CD4-positive, alpha-beta memory T cell (primary cell): ENCODE results near the gene MITF. TPM values are rescaled to one million over a fixed set of nuclear protein-coding genes. Genes with fewer than 3 reads are reported as not detected.
"Not testable (repeated sequence)": the region's sequence is repeated elsewhere in the genome, so short reads cannot be mapped to it uniquely, and the experiment has no call there.

Experiments
- CTCF ChIA-PET: fragments of 350-600 bp; sonication (Branson Sonifier 250); formaldehyde crosslinking; loops from one replicate; lab custom pipeline; 2021; ENCODE audit warnings: inconsistent platforms; ENCODE audit not compliant: partially characterized antibody; lab: Charles Lee
- POLR2A ChIA-PET: fragments of 350-600 bp; sonication (Branson Sonifier 250); formaldehyde crosslinking; loops from one replicate; lab custom pipeline; 2021; ENCODE audit not compliant: partially characterized antibody; lab: Charles Lee
- DNase-seq, 5 donors: peaks; one replicate each; pipeline versions ENCODE4 v3.0.0 to v3.0.0-alpha.2; 2020 to 2022; ENCODE audit warnings: mixed read lengths in 1 of 5
- H3K27ac ChIP-seq: one replicate; pipeline ENCODE4 v1.7.0; 2013; ENCODE audit warnings: low read depth, low read length
- H3K27me3 ChIP-seq: 2 replicates; pipeline ENCODE4 v1.7.0; 2013; ENCODE audit warnings: mild to moderate bottlenecking, low read length, moderate library complexity; ENCODE audit not compliant: insufficient read depth
- H3K36me3 ChIP-seq: 2 replicates; pipeline ENCODE4 v1.7.0; 2013; ENCODE audit warnings: mild to moderate bottlenecking, low read length, moderate library complexity; ENCODE audit not compliant: insufficient read depth
- H3K4me1 ChIP-seq: 2 replicates; pipeline ENCODE4 v1.7.0; 2013; ENCODE audit warnings: mild to moderate bottlenecking, low read length, moderate library complexity; ENCODE audit not compliant: insufficient read depth
- H3K4me3 ChIP-seq, 2 donors: one replicate each; pipeline ENCODE4 v1.7.0; 2013; ENCODE audit warnings: low read length in 2 of 2, mild to moderate bottlenecking in 1 of 2
- H3K9me3 ChIP-seq, 2 donors: one replicate each; pipeline ENCODE4 v1.7.0; 2013; ENCODE audit warnings: low read length in 2 of 2, control low read depth in 1 of 2; ENCODE audit not compliant: control insufficient read depth in 1 of 2
- H3K27ac Mint-ChIP-seq, 7 donors: one replicate each; pipeline ENCODE4 v1.8.0; 2020 to 2021; ENCODE audit warnings: mixed read lengths in 7 of 7, mild to moderate bottlenecking in 6 of 7, inconsistent platforms in 3 of 7, moderate library complexity in 3 of 7
- H3K27me3 Mint-ChIP-seq, 2 donors: one replicate each; pipeline ENCODE4 v1.8.0; 2020 to 2021; ENCODE audit warnings: mixed read lengths in 2 of 2
- H3K36me3 Mint-ChIP-seq, 2 donors: one replicate each; pipeline ENCODE4 v1.8.0; 2020 to 2021; ENCODE audit warnings: mixed read lengths in 2 of 2, inconsistent platforms in 1 of 2, mild to moderate bottlenecking in 1 of 2
- H3K4me1 Mint-ChIP-seq, 4 donors: one replicate each; pipeline ENCODE4 v1.8.0; 2020 to 2021; ENCODE audit warnings: mixed read lengths in 4 of 4, mild to moderate bottlenecking in 1 of 4
- H3K4me3 Mint-ChIP-seq, 8 donors: one replicate each; pipeline ENCODE4 v1.8.0; 2020 to 2021; ENCODE audit warnings: mixed read lengths in 8 of 8, mild to moderate bottlenecking in 7 of 8, moderate library complexity in 6 of 8, inconsistent platforms in 3 of 8
- H3K9me3 Mint-ChIP-seq, 8 donors: one replicate each; pipeline ENCODE4 v1.8.0; 2020 to 2021; ENCODE audit warnings: mixed read lengths in 8 of 8, mild to moderate bottlenecking in 5 of 8, inconsistent platforms in 3 of 8, moderate library complexity in 1 of 8
- intact Hi-C: fragments of 100-400 bp; cut with micrococcal nuclease; formaldehyde crosslinking; loops from one replicate; pipeline ENCODE4 v1.15.1; 2023
- polyA plus RNA-seq, 2 donors: library from polyadenylated mRNA; unstranded; fragments of 300-500 nt; fragmentation: Illumina TruSeq; gene quantifications; one replicate each; pipeline ENCODE4 v1.2.3, GENCODE V29; 2021
- total RNA-seq, 2 experiments: library from RNA; stranded (reverse); gene quantifications; one replicate each; pipeline ENCODE4 v1.2.3, GENCODE V29; 2021

Gene MITF
- total and polyA plus RNA-seq, 4 experiments from 2014 or later: 0.80 to 1.5 TPM; not detected in 2

DNA sequence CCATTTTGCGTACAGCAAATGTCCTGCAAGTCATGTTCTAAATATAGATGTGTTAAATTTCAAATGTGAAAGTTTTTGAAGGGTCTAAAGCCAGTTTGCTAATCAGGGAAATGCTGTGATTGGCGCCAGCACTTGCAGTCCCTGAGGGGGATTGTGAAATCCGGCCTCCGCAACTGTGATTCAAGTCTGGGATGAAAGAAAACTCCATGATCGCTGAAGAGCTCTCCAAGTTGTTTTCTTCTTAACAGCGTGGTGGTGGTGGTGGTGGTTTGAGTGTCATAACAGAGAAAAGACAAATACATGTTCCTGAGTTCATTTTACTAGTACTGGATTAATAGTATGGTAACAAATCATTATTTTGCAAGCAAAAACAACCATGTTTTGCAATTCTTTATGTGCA is 51.8 kb downstream of the MITF start:
- H3K36me3 ChIP-seq: no peaks in the 10 kb centered on the region
- no peak for DNase-seq
- H3K4me1 Mint-ChIP-seq: no peaks in the 10 kb centered on the region
- intact Hi-C loops: no loop called here
- POLR2A ChIA-PET: no interaction called here
- H3K4me3 ChIP-seq: no peak overlapping the region
- no peaks in the 10 kb centered on the region for H3K4me1 ChIP-seq
- no peaks in the 10 kb centered on the region for H3K27me3 ChIP-seq
- no peaks in the 10 kb centered on the region for H3K36me3 Mint-ChIP-seq
- H3K27ac ChIP-seq: no peak overlapping the region
- no peaks in the 10 kb centered on the region for H3K9me3 ChIP-seq
- H3K9me3 Mint-ChIP-seq: peaks cover 0 to 3% (median 0%) of the 10 kb centered on the region in 8 donors
- peaks cover 0 to 3% of the 10 kb centered on the region in 2 donors for H3K27me3 Mint-ChIP-seq
- no peak overlapping the region for H3K27ac Mint-ChIP-seq
- CTCF ChIA-PET: no interaction called here
- no peak overlapping the region for H3K4me3 Mint-ChIP-seq

DNA sequence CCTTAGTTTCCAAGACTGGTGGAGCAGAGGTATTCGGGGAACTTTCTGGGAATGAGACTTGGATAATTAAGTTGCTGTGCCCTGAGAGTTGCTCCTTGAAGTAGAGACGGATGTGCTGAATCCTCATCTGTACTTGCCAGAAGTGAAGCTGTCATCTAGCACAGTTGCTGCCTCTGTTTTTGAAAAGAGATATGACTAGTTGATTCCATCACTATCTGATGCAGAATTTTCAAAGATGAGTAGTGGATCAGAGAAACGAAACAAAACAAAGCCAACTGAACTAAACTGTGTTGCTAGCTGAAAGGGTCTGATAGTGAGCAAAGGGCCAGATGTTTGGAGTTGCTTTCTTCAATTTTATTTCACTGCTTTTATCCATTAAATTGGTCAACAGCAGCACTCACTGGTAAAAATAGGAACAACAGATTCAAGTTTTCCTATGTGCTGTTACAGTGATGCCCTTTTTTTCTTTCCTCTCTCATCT is 52.7 kb downstream of the MITF start:
- Histone ChIP-seq H3K36me3 (no peaks in the 10 kb centered on the region), H3K27ac (no peak overlapping the region), H3K27me3 (no peaks in the 10 kb centered on the region), H3K4me1 (no peaks in the 10 kb centered on the region), H3K9me3 (no peaks in the 10 kb centered on the region), H3K4me3 (no peak overlapping the region)
- Mint-ChIP-seq H3K36me3 (no peaks in the 10 kb centered on the region), H3K4me1 (no peaks in the 10 kb centered on the region), H3K27ac (no peak overlapping the region), H3K27me3 (peaks cover 0 to 3% of the 10 kb centered on the region in 2 donors), H3K4me3 (no peak overlapping the region), H3K9me3 (peaks cover 0 to 3% (median 0%) of the 10 kb centered on the region in 8 donors)
- ChIA-PET CTCF (no interaction called here), POLR2A (no interaction called here)
- intact Hi-C loops: no loop called here
- no peak for DNase-seq

DNA sequence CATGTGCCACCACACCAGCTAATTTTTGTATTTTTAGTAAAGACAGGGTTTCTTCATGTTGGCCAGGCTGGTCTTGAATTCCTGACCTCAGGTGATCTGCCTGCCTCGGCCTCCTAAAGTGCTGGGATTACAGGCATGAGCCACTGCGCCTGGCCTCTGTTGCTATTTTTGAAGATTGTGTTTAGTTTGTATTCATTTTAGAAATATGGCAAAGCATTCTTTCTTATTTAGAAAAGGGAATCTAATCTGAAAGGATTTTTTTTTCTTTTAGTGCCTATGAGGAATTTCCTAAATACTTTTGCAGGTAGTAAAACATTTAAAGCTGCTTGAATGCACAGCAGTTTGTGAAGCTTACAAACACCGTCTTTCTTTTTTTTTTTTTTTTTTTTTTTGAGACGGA is 56.9 kb downstream of the MITF start:
- CTCF ChIA-PET, H3K27me3 Mint-ChIP-seq, POLR2A ChIA-PET, H3K4me3 ChIP-seq, H3K4me1 ChIP-seq, DNase-seq, H3K27ac ChIP-seq, H3K4me3 Mint-ChIP-seq, H3K9me3 ChIP-seq, H3K36me3 Mint-ChIP-seq, H3K9me3 Mint-ChIP-seq, H3K4me1 Mint-ChIP-seq, H3K27ac Mint-ChIP-seq, H3K27me3 ChIP-seq, H3K36me3 ChIP-seq, intact Hi-C loops: not testable (repeated sequence)

DNA sequence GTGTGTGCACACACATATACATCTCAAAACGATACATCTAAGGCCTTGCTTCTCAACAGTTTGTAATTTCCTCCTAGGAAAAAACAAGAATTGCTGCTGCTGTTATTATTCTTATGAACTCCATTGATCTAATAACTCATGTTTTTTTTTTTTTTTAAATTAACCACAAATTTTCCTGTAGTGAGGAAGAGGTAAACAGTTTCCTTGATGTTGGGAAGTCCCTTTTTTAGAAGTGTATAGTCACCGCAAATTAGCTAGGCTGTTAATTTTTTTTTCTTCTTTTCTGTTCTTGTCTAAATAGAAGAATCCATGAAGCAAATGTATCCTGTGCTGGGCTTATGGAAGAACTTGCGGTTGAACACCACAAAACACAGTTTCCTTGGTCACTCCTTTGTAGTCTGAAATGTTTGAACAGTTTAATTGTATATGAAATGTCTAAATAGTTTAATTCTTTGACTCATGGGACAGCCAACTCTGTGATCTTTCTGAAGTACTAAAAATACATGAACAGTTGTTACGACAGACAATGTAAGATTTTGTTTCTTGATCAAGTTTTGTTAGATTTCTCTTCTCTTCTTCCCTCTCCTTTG is 64.5 kb downstream of the MITF start:
- CTCF ChIA-PET: no interaction called here
- POLR2A ChIA-PET: no interaction called here
- Mint-ChIP-seq H3K4me1 (no peaks in the 10 kb centered on the region), H3K36me3 (no peaks in the 10 kb centered on the region), H3K9me3 (no peaks in the 10 kb centered on the region), H3K4me3 (no peak overlapping the region), H3K27ac (no peak overlapping the region), H3K27me3 (no peaks in the 10 kb centered on the region)
- Histone ChIP-seq H3K4me3 (no peak overlapping the region), H3K36me3 (no peaks in the 10 kb centered on the region), H3K4me1 (no peaks in the 10 kb centered on the region), H3K27me3 (no peaks in the 10 kb centered on the region), H3K9me3 (no peaks in the 10 kb centered on the region), H3K27ac (no peak overlapping the region)
- DNase-seq: no peak
- intact Hi-C loops: no loop called here

GRCh38 chr3:69805491-69805890 is 66.2 kb downstream of the MITF start:
- CTCF ChIA-PET: no interaction called here
- POLR2A ChIA-PET: no interaction called here
- Histone ChIP-seq H3K4me3 (no peak overlapping the region), H3K9me3 (no peaks in the 10 kb centered on the region), H3K36me3 (no peaks in the 10 kb centered on the region), H3K4me1 (no peaks in the 10 kb centered on the region), H3K27me3 (no peaks in the 10 kb centered on the region), H3K27ac (no peak overlapping the region)
- Mint-ChIP-seq H3K4me3 (no peak overlapping the region), H3K36me3 (no peaks in the 10 kb centered on the region), H3K27ac (no peak overlapping the region), H3K4me1 (no peaks in the 10 kb centered on the region), H3K27me3 (no peaks in the 10 kb centered on the region), H3K9me3 (no peaks in the 10 kb centered on the region)
- intact Hi-C loops: no loop called here
- no peak for DNase-seq

DNA sequence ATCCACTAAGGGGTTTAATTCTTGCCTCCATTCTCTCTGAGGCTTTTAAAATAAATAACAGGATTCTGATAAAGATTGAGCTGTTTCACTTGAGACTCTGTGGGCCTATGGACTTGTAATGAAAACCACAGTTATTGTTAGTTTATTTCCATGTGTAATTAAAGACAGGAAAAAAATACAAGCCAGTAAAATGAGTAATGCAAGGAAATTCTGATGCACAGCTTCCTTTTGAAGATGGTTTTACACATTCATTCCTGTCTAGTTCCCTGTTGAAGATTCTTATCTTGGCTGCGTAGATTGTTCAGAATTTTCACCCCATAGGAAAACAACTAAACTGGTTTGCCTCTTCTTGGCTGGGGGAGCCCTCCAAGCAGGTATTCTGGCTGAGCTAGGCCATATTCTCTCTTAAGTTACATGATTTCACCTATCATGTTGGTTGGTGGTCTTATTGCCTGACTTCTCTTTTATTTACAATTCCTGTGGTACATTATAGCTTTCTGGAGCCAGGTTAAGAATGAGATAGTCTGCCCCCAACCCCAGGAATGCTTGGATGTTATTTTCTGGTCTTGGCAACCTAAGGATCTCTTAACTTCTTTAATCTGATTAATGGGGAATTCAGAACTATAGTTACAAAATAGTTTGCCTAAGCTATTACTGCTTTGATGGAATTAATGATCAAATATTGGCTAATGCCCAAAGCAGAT is 67.6 kb downstream of the MITF start:
- CTCF ChIA-PET: no interaction called here
- POLR2A ChIA-PET: no interaction called here
- Histone ChIP-seq H3K27ac (no peak overlapping the region), H3K36me3 (no peaks in the 10 kb centered on the region), H3K27me3 (no peaks in the 10 kb centered on the region), H3K4me1 (no peaks in the 10 kb centered on the region), H3K9me3 (no peaks in the 10 kb centered on the region), H3K4me3 (no peak overlapping the region)
- no peaks in the 10 kb centered on the region for H3K9me3 Mint-ChIP-seq
- H3K4me3 Mint-ChIP-seq: no peak overlapping the region
- no peak for DNase-seq
- no peak overlapping the region for H3K27ac Mint-ChIP-seq
- H3K4me1 Mint-ChIP-seq: no peaks in the 10 kb centered on the region
- intact Hi-C loops: no loop called here
- H3K36me3 Mint-ChIP-seq: no peaks in the 10 kb centered on the region
- no peaks in the 10 kb centered on the region for H3K27me3 Mint-ChIP-seq

DNA sequence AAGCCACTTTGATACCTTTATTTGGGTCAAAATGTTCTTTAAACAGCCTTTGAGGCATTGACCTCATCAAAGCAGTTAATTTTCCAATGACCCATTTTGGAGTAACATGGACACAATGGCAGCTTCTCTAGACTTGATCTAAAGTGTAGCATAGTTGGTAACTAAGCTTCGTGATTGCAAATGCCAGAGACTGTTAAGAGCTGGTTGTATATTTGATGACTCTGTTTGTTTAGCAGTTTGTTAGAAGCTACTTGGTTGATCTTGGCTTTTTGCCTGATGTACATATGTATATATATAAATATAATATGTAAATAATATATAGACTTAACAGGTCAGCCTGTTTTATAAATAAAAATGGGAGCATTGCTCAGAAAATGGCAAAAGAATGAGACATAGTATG is 68.4 kb downstream of the MITF start:
- no peak overlapping the region for H3K4me3 Mint-ChIP-seq
- H3K4me1 Mint-ChIP-seq: no peaks in the 10 kb centered on the region
- H3K36me3 ChIP-seq: no peaks in the 10 kb centered on the region
- H3K27me3 Mint-ChIP-seq: no peaks in the 10 kb centered on the region
- intact Hi-C loops: no loop called here
- H3K36me3 Mint-ChIP-seq: no peaks in the 10 kb centered on the region
- no peaks in the 10 kb centered on the region for H3K4me1 ChIP-seq
- POLR2A ChIA-PET: no interaction called here
- no peaks in the 10 kb centered on the region for H3K27me3 ChIP-seq
- H3K27ac Mint-ChIP-seq: no peak overlapping the region
- no peak overlapping the region for H3K27ac ChIP-seq
- no peaks in the 10 kb centered on the region for H3K9me3 ChIP-seq
- H3K4me3 ChIP-seq: no peak overlapping the region
- no peaks in the 10 kb centered on the region for H3K9me3 Mint-ChIP-seq
- no peak for DNase-seq
- CTCF ChIA-PET: no interaction called here
